ENCODE results near the gene SSTR3. TPM values are rescaled to one million over a fixed set of nuclear protein-coding genes. Genes with fewer than 3 reads are reported as not detected.
"Not testable (repeated sequence)": the region's sequence is repeated elsewhere in the genome, so short reads cannot be mapped to it uniquely, and the experiment has no call there.

The SSTR3 gene
- total RNA-seq, 1 donor from 2014 or later: not detected

GRCh38 chr22:37234736-37235711 lies 22.7 kb upstream of the SSTR3 start:
- Histone ChIP-seq H3K9ac (ENCODE audit: low read length) (no peak overlapping the region), H2AFZ (ENCODE audit: low read depth, low read length) (no peak overlapping the region), H3K4me3 (ENCODE audit: insufficient read depth, low read depth, low read length) (no peak overlapping the region), H3K9me3 (ENCODE audit: insufficient read depth, low read depth, low read length) (no peaks in the 10 kb centered on the region), H3K36me3 (ENCODE audit: insufficient read depth, low read length) (no peaks in the 10 kb centered on the region), H3K27ac (ENCODE audit: low read depth, low read length) (no peak overlapping the region), H3K4me1 (ENCODE audit: insufficient read depth, low read length) (peaks cover 16% of the 10 kb centered on the region), H3K4me2 (ENCODE audit: low read length) (no peak overlapping the region), H3K79me2 (ENCODE audit: insufficient read depth, low read length) (no peaks in the 10 kb centered on the region), H4K20me1 (ENCODE audit: insufficient read depth, low read length) (no peaks in the 10 kb centered on the region), H3K27me3 (ENCODE audit: insufficient read depth, low read length) (peaks cover 2% of the 10 kb centered on the region)
- FAIRE-seq (no peak), DNase-seq (ENCODE audit: low read depth) (no peak)
- Mint-ChIP-seq H3K4me3 (ENCODE audit: unreplicated experiment) (no peak overlapping the region), H3K36me3 (ENCODE audit: low read depth, unreplicated experiment) (no peaks in the 10 kb centered on the region), H3K4me1 (ENCODE audit: low read depth, unreplicated experiment) (peaks cover 8% of the 10 kb centered on the region), H3K9me3 (ENCODE audit: unreplicated experiment) (no peaks in the 10 kb centered on the region), H3K27me3 (ENCODE audit: low read depth, unreplicated experiment) (peaks cover 27% of the 10 kb centered on the region), H3K27ac (ENCODE audit: unreplicated experiment) (peak overlapping the region; percentile 81)
- TF ChIP-seq, protein P1, sequence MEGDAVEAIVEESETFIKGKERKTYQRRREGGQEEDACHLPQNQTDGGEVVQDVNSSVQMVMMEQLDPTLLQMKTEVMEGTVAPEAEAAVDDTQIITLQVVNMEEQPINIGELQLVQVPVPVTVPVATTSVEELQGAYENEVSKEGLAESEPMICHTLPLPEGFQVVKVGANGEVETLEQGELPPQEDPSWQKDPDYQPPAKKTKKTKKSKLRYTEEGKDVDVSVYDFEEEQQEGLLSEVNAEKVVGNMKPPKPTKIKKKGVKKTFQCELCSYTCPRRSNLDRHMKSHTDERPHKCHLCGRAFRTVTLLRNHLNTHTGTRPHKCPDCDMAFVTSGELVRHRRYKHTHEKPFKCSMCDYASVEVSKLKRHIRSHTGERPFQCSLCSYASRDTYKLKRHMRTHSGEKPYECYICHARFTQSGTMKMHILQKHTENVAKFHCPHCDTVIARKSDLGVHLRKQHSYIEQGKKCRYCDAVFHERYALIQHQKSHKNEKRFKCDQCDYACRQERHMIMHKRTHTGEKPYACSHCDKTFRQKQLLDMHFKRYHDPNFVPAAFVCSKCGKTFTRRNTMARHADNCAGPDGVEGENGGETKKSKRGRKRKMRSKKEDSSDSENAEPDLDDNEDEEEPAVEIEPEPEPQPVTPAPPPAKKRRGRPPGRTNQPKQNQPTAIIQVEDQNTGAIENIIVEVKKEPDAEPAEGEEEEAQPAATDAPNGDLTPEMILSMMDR (IDR thresholded peaks at IDR 0.05; ENCODE audit: insufficient read depth, low read depth, low read length): no peak
- TF ChIP-seq EZH2 (IDR thresholded peaks at IDR 0.05; ENCODE audit: insufficient read depth, low read length): no peak

GRCh38 chr22:37233751-37234631 lies 21.7 kb upstream of the SSTR3 start:
- H3K4me1 ChIP-seq (ENCODE audit: insufficient read depth, low read length): peaks cover 26% of the 10 kb centered on the region
- no peak overlapping the region for H3K4me3 Mint-ChIP-seq (ENCODE audit: unreplicated experiment)
- DNase-seq (ENCODE audit: low read depth): no peak
- H3K27me3 ChIP-seq (ENCODE audit: insufficient read depth, low read length): peaks cover 2% of the 10 kb centered on the region
- no peak overlapping the region for H3K4me2 ChIP-seq (ENCODE audit: low read length)
- no peak for FAIRE-seq
- H3K36me3 ChIP-seq (ENCODE audit: insufficient read depth, low read length): no peaks in the 10 kb centered on the region
- peaks cover 16% of the 10 kb centered on the region for H3K4me1 Mint-ChIP-seq (ENCODE audit: low read depth, unreplicated experiment)
- H3K27ac Mint-ChIP-seq (ENCODE audit: unreplicated experiment): peak overlapping the region; percentile 81
- TF ChIP-seq, protein P1 (IDR thresholded peaks at IDR 0.05; ENCODE audit: insufficient read depth, low read depth, low read length): no peak
- TF ChIP-seq EZH2 (IDR thresholded peaks at IDR 0.05; ENCODE audit: insufficient read depth, low read length): no peak
- H4K20me1 ChIP-seq (ENCODE audit: insufficient read depth, low read length): no peaks in the 10 kb centered on the region
- H2AFZ ChIP-seq (ENCODE audit: low read depth, low read length): no peak overlapping the region
- H3K9ac ChIP-seq (ENCODE audit: low read length): no peak overlapping the region
- H3K27ac ChIP-seq (ENCODE audit: low read depth, low read length): no peak overlapping the region
- no peaks in the 10 kb centered on the region for H3K79me2 ChIP-seq (ENCODE audit: insufficient read depth, low read length)
- no peak overlapping the region for H3K4me3 ChIP-seq (ENCODE audit: insufficient read depth, low read depth, low read length)
- H3K9me3 ChIP-seq (ENCODE audit: insufficient read depth, low read depth, low read length): no peaks in the 10 kb centered on the region
- no peaks in the 10 kb centered on the region for H3K9me3 Mint-ChIP-seq (ENCODE audit: unreplicated experiment)
- no peaks in the 10 kb centered on the region for H3K36me3 Mint-ChIP-seq (ENCODE audit: low read depth, unreplicated experiment)
- peaks cover 28% of the 10 kb centered on the region for H3K27me3 Mint-ChIP-seq (ENCODE audit: low read depth, unreplicated experiment)

- H3K36me3 ChIP-seq (ENCODE audit: insufficient read depth, low read length); H3K27ac ChIP-seq (ENCODE audit: low read depth, low read length); H4K20me1 ChIP-seq (ENCODE audit: insufficient read depth, low read length); H3K9me3 ChIP-seq (ENCODE audit: insufficient read depth, low read depth, low read length); H3K9ac ChIP-seq (ENCODE audit: low read length); FAIRE-seq; H2AFZ ChIP-seq (ENCODE audit: low read depth, low read length); H3K4me3 ChIP-seq (ENCODE audit: insufficient read depth, low read depth, low read length); H3K4me3 Mint-ChIP-seq (ENCODE audit: unreplicated experiment); DNase-seq (ENCODE audit: low read depth); H3K36me3 Mint-ChIP-seq (ENCODE audit: low read depth, unreplicated experiment); H3K79me2 ChIP-seq (ENCODE audit: insufficient read depth, low read length); H3K4me2 ChIP-seq (ENCODE audit: low read length); H3K27me3 ChIP-seq (ENCODE audit: insufficient read depth, low read length); H3K9me3 Mint-ChIP-seq (ENCODE audit: unreplicated experiment); H3K27ac Mint-ChIP-seq (ENCODE audit: unreplicated experiment): not testable (repeated sequence)
- Mint-ChIP-seq H3K4me1 (ENCODE audit: low read depth, unreplicated experiment) (peaks cover 22% of the 10 kb centered on the region), H3K27me3 (ENCODE audit: low read depth, unreplicated experiment) (peaks cover 27% of the 10 kb centered on the region)
- peaks cover 33% of the 10 kb centered on the region for H3K4me1 ChIP-seq (ENCODE audit: insufficient read depth, low read length)
Observed at GRCh38 chr22:37233371-37233750, 21.1 kb upstream of the SSTR3 start.
